WTC11 (cell line): Measurements from ENCODE around the gene SMARCD1. TPM values are rescaled to one million over a fixed set of nuclear protein-coding genes. Genes with fewer than 3 reads are reported as not detected.
A peak's percentile ranks its signal among the peaks of the same experiment; 100 is the strongest.
"Not testable (repeated sequence)": the region's sequence is repeated elsewhere in the genome, so short reads cannot be mapped to it uniquely, and the experiment has no call there.

Experiments used
- ATAC-seq: fragments of 200-7000 bp; cut with Tn5 transposase; 2 replicates; pipeline ENCODE4 v1.10.0; 2021; ENCODE audit warnings: mild to moderate bottlenecking, moderate library complexity
- CTCF ChIA-PET: fragments of 300-600 bp; sonication (Branson Sonifier 250); formaldehyde crosslinking; loops from one replicate; lab custom pipeline; 2021; ENCODE audit warnings: antibody characterized with exemption; lab: Charles Lee
- POLR2A ChIA-PET: fragments of 350-600 bp; sonication (Branson Sonifier 250); formaldehyde crosslinking; loops from one replicate; lab custom pipeline; 2021; ENCODE audit warnings: antibody characterized with exemption; lab: Charles Lee
- DNase-seq: peaks from one replicate; pipeline ENCODE4 v3.0.0; 2021; ENCODE audit warnings: low spot score
- H3K27ac Mint-ChIP-seq: 2 replicates; pipeline ENCODE4 v1.8.0; 2021; ENCODE audit warnings: mixed read lengths
- H3K27me3 Mint-ChIP-seq: 2 replicates; pipeline ENCODE4 v1.8.0; 2021; ENCODE audit warnings: low read depth, mild to moderate bottlenecking, moderate library complexity, mixed read lengths
- H3K36me3 Mint-ChIP-seq: 2 replicates; pipeline ENCODE4 v1.8.0; 2021; ENCODE audit warnings: mixed read lengths
- H3K4me1 Mint-ChIP-seq: 2 replicates; pipeline ENCODE4 v1.8.0; 2022; ENCODE audit warnings: mixed read lengths
- H3K4me3 Mint-ChIP-seq: 2 replicates; pipeline ENCODE4 v1.8.0; 2021; ENCODE audit warnings: mild to moderate bottlenecking, moderate library complexity, mixed read lengths
- H3K9me3 Mint-ChIP-seq: 2 replicates; pipeline ENCODE4 v1.8.0; 2021; ENCODE audit warnings: mixed read lengths
- AR ChIP-seq: fragments of 250-450 bp; sonication (Bioruptor Pico); IDR thresholded peaks from 2 replicates; pipeline ENCODE4 v1.9.0; 2021; ENCODE audit warnings: mild to moderate bottlenecking
- CTCF ChIP-seq: fragments of 200-600 bp; IDR thresholded peaks from 2 replicates; pipeline ENCODE4 v1.8.0; 2022; ENCODE audit warnings: antibody characterized with exemption
- ESRRA ChIP-seq: sonication (generic); formaldehyde crosslinking; IDR thresholded peaks from 2 replicates; pipeline ENCODE4 v1.8.1; 2022; ENCODE audit warnings: mild to moderate bottlenecking, missing genetic modification reagents, borderline replicate concordance
- GTF2I ChIP-seq: fragments of 250-450 bp; sonication (Bioruptor Pico); conservative IDR thresholded peaks from 2 replicates; pipeline ENCODE4 v1.4.0; 2021; ENCODE audit warnings: mild to moderate bottlenecking
- MXD4 ChIP-seq: fragments of 250-450 bp; sonication (Bioruptor Pico); IDR thresholded peaks from 2 replicates; pipeline ENCODE4 v1.8.0; 2021; ENCODE audit warnings: mild to moderate bottlenecking, moderate library complexity, borderline replicate concordance
- NFATC4 ChIP-seq: fragments of 250-450 bp; sonication (Bioruptor Pico); IDR thresholded peaks from 2 replicates; pipeline ENCODE4 v1.9.0; 2021; ENCODE audit warnings: mild to moderate bottlenecking
- NR1H2 ChIP-seq: sonication (generic); formaldehyde crosslinking; IDR thresholded peaks from 2 replicates; pipeline ENCODE4 v1.9.0; 2021; ENCODE audit warnings: mild to moderate bottlenecking, moderate library complexity, missing genetic modification reagents
- OVOL2 ChIP-seq: fragments of 250-450 bp; sonication (Bioruptor Pico); IDR thresholded peaks from 2 replicates; pipeline ENCODE4 v1.9.0; 2021; ENCODE audit warnings: mild to moderate bottlenecking, borderline replicate concordance
- SMAD4 ChIP-seq: sonication (generic); formaldehyde crosslinking; IDR thresholded peaks from 2 replicates; pipeline ENCODE4 v1.8.0; 2022; ENCODE audit warnings: mild to moderate bottlenecking, missing genetic modification reagents
- SP1 ChIP-seq: sonication (generic); formaldehyde crosslinking; conservative IDR thresholded peaks from 2 replicates; pipeline ENCODE4 v1.8.1; 2022; ENCODE audit warnings: missing genetic modification reagents
- ZNF423 ChIP-seq: fragments of 250-450 bp; sonication (Bioruptor Pico); IDR thresholded peaks from 2 replicates; pipeline ENCODE4 v2.1.2; 2022; ENCODE audit warnings: mild to moderate bottlenecking, moderate library complexity
- ZNF671 ChIP-seq: fragments of 250-450 bp; sonication (Bioruptor Pico); IDR thresholded peaks from 2 replicates; pipeline ENCODE4 v1.8.0; 2021; ENCODE audit warnings: mild to moderate bottlenecking
- total RNA-seq: library from RNA; stranded (reverse); gene quantifications from 3 replicates; pipeline ENCODE4 v1.2.3, GENCODE V29; 2021
- TF ChIP-seq, protein P1 (sequence below): sonication (generic); formaldehyde crosslinking; IDR thresholded peaks from 2 replicates; pipeline ENCODE4 v1.8.1; 2023; ENCODE audit warnings: mild to moderate bottlenecking, missing genetic modification reagents, borderline replicate concordance

Gene SMARCD1
- total RNA-seq, 1 experiment from 2014 or later = 165 TPM

DNA sequence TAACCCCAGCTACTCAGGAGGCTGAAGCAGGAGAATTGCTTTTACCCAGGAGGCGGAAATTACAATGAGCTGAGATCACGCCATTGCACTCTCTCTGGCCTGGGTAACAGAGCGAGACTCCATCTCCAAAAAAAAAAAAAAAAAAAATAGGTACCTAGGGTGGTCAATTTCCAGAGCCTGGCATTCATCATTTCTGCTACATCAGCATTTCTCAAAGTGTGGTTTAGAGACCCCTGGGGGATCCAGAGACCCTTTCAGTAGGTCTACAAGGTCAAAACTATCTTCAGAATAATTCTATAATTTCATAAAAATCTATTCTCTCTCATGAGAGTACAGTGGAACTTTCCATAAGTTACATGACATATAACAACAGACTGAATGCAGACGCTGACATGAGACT is 62.1 kb downstream of the SMARCD1 start:
- Mint-ChIP-seq H3K4me1 (no peaks in the 10 kb centered on the region), H3K4me3 (no peak overlapping the region), H3K27me3 (no peaks in the 10 kb centered on the region), H3K27ac (no peak overlapping the region), H3K9me3 (no peaks in the 10 kb centered on the region), H3K36me3 (peaks cover 4% of the 10 kb centered on the region)
- TF ChIP-seq SMAD4 (CRISPR knock-in tag) (no peak), SP1 (CRISPR knock-in tag) (no peak), ESRRA (CRISPR knock-in tag) (no peak), ZNF671 (CRISPR knock-in tag) (no peak), NR1H2 (no peak), AR (CRISPR knock-in tag) (no peak)
- TF ChIP-seq, protein P1, sequence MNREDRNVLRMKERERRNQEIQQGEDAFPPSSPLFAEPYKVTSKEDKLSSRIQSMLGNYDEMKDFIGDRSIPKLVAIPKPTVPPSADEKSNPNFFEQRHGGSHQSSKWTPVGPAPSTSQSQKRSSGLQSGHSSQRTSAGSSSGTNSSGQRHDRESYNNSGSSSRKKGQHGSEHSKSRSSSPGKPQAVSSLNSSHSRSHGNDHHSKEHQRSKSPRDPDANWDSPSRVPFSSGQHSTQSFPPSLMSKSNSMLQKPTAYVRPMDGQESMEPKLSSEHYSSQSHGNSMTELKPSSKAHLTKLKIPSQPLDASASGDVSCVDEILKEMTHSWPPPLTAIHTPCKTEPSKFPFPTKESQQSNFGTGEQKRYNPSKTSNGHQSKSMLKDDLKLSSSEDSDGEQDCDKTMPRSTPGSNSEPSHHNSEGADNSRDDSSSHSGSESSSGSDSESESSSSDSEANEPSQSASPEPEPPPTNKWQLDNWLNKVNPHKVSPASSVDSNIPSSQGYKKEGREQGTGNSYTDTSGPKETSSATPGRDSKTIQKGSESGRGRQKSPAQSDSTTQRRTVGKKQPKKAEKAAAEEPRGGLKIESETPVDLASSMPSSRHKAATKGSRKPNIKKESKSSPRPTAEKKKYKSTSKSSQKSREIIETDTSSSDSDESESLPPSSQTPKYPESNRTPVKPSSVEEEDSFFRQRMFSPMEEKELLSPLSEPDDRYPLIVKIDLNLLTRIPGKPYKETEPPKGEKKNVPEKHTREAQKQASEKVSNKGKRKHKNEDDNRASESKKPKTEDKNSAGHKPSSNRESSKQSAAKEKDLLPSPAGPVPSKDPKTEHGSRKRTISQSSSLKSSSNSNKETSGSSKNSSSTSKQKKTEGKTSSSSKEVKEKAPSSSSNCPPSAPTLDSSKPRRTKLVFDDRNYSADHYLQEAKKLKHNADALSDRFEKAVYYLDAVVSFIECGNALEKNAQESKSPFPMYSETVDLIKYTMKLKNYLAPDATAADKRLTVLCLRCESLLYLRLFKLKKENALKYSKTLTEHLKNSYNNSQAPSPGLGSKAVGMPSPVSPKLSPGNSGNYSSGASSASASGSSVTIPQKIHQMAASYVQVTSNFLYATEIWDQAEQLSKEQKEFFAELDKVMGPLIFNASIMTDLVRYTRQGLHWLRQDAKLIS = no peak
- DNase-seq (no peak), ATAC-seq (no peak)
- ChIA-PET POLR2A (no interaction called here), CTCF (interaction anchor here (0.6 to 3.5 kb wide), 4 partner anchors 9 to 180 kb away, joined by 3 to 15 read pairs (median 4); partner anchors contain the start of gene COX14)

DNA sequence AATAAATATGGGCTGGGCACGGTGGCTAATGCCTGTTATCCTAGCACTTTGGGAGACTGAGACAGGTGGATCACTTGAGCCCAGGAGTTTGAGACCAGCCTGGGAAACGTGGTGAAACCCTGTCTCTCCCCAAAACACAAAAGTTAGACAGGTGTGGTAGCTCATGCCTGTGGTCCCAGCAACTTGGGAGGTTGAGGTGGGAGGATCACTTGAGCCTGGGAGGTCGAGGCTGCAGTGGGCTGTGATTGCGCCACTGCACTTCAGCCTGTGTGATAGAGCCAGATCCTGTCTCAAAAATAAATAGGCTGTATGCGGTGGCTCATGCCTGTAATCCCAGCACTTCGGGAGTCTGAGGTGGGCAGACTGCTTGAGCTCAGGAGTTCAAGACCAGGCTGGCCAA is 62.9 kb downstream of the SMARCD1 start:
- H3K4me3 Mint-ChIP-seq, H3K27me3 Mint-ChIP-seq, ATAC-seq, H3K36me3 Mint-ChIP-seq, H3K27ac Mint-ChIP-seq, POLR2A ChIA-PET, H3K9me3 Mint-ChIP-seq, H3K4me1 Mint-ChIP-seq, DNase-seq: not testable (repeated sequence)
- CTCF ChIA-PET = interaction anchor here (1.0 to 3.5 kb wide), 2 partner anchors 37 to 167 kb away, joined by 3 to 15 read pairs; partner anchors contain the start of gene COX14

GRCh38 chr12:50149311-50149710 is 64.2 kb downstream of the SMARCD1 start:
- Mint-ChIP-seq H3K36me3 (no peaks in the 10 kb centered on the region), H3K9me3 (no peaks in the 10 kb centered on the region), H3K4me3 (no peak overlapping the region)
- POLR2A ChIA-PET = no interaction called here
- CTCF ChIA-PET = interaction anchor here (0.6 to 3.5 kb wide), 4 partner anchors 27 to 396 kb away, joined by 3 to 15 read pairs (median 5); partner anchors contain the start of gene COX14
- no peak for DNase-seq
- TF ChIP-seq GTF2I (CRISPR knock-in tag) (no peak), ZNF423 (no peak), CTCF (no peak), NFATC4 (no peak), OVOL2 (CRISPR knock-in tag) (no peak), MXD4 (no peak)
- TF ChIP-seq, all 79 proteins: peak for 0
- no peaks in the 10 kb centered on the region for H3K4me1 Mint-ChIP-seq
- H3K27me3 Mint-ChIP-seq = no peaks in the 10 kb centered on the region
- no peak for ATAC-seq
- peak overlapping the region; percentile 32; the same call in 1 of the 2 replicates for H3K27ac Mint-ChIP-seq

Other genes starting within 250 kb of the SMARCD1 start
- gene BCDIN3D, start 242.2 kb upstream of the SMARCD1 start, total RNA-seq = 1.6 to 3.2 TPM (median 2.4 TPM) in 3 replicates
- 0.18 to 0.30 TPM (median 0.22 TPM) in 3 replicates for gene FAIM2, start 181.4 kb upstream of the SMARCD1 start, total RNA-seq
- not detected in 3 replicates for gene AQP2, start 134.6 kb upstream of the SMARCD1 start, total RNA-seq
- gene AQP5, start 123.5 kb upstream of the SMARCD1 start, total RNA-seq = 2.7 to 2.9 TPM (median 2.8 TPM) in 3 replicates
- 0.09 to 0.21 TPM (median 0.18 TPM) in 3 replicates for gene AQP6, start 112.4 kb upstream of the SMARCD1 start, total RNA-seq
- 76.6 to 87.7 TPM (median 77.3 TPM) in 3 replicates for gene RACGAP1, start 59.8 kb upstream of the SMARCD1 start, total RNA-seq
- gene ASIC1, start 27.7 kb upstream of the SMARCD1 start, total RNA-seq = 3.9 to 4.9 TPM (median 4.5 TPM) in 3 replicates
- 0.39 to 0.77 TPM (median 0.62 TPM) in 3 replicates for gene GPD1, start 18.7 kb downstream of the SMARCD1 start, total RNA-seq
- 34.0 to 41.4 TPM (median 40.4 TPM) in 3 replicates for gene COX14, start 26.9 kb downstream of the SMARCD1 start, total RNA-seq
- 47.8 to 55.8 TPM (median 51.7 TPM) in 3 replicates for gene CERS5, start 82.0 kb downstream of the SMARCD1 start, total RNA-seq
- gene LIMA1, start 198.2 kb downstream of the SMARCD1 start, total RNA-seq = 30.8 to 41.2 TPM (median 31.2 TPM) in 3 replicates